Urinary bladder (tissue), 4 donors: Measurements from ENCODE around the gene GAB3. TPM values are rescaled to one million over a fixed set of nuclear protein-coding genes. Genes with fewer than 3 reads are reported as not detected.

ENCODE experiments used
- DNase-seq: peaks from one replicate; pipeline ENCODE4 v3.0.0-alpha.2; 2015; ENCODE audit errors: extremely low spot score
- H3K27ac ChIP-seq: one replicate; pipeline ENCODE4 v1.5.1; 2013; ENCODE audit warnings: low read depth, mild to moderate bottlenecking, moderate library complexity
- H3K36me3 ChIP-seq: one replicate; pipeline ENCODE4 v1.6.1; 2013; ENCODE audit warnings: mild to moderate bottlenecking, moderate library complexity; ENCODE audit not compliant: insufficient read depth
- H3K4me1 ChIP-seq: one replicate; pipeline ENCODE4 v1.6.1; 2013; ENCODE audit warnings: mild to moderate bottlenecking, moderate library complexity; ENCODE audit not compliant: insufficient read depth
- H3K4me3 ChIP-seq: one replicate; pipeline ENCODE4 v1.5.1; 2013; ENCODE audit warnings: low read depth, low read length
- whole genome bisulfite sequencing: extraction: QIAGEN DNeasy Blood & Tissue Kit; methylation state at CpG from one replicate; pipeline ENCODE4 v1.1.7; 2013; 5-methylcytosine and 5-hydroxymethylcytosine counted together
- polyA plus RNA-seq: library from polyadenylated mRNA; stranded (reverse); fragments of 200-250 nt; gene quantifications from one replicate; pipeline ENCODE4 v1.2.3, GENCODE V29; 2013
- total RNA-seq: library from RNA; depleted of rRNA; stranded (reverse); fragments of >200 nt; gene quantifications from one replicate; pipeline ENCODE4 v1.2.3, GENCODE V29; 2014
- donor health status: healthy with polysubstance abuse.
- donor health status: healthy.

The GAB3 gene
- total and polyA plus RNA-seq, 2 donors, result 2.2 to 8.0 TPM

DNA sequence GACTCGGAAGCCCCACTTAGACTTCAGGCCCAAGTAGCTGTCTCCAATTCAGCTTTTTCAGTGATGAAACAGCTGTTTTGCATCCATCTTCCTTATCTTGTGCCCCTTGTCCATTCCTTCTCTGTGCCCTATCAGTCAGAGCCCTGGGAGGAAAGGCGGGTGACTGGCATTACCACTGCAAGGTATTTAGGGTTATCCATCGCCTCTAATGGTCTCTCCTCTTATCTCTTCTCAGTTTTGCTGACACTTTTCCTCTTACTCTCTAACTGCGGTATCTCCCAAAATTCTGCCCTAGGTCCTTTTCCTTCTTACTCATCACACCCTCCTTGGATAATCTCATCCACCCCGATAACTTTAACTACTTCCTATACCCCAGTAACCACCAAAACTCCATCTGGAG, 13.7 kb downstream of the GAB3 start:
- DNase-seq, result no peak
- WGBS, result 91% methylated on average over 5 of the region's 5 CpGs
- Histone ChIP-seq H3K4me3 (no peak overlapping the region), H3K4me1 (no peaks in the 10 kb centered on the region), H3K27ac (no peak overlapping the region), H3K36me3 (no peaks in the 10 kb centered on the region)

DNA sequence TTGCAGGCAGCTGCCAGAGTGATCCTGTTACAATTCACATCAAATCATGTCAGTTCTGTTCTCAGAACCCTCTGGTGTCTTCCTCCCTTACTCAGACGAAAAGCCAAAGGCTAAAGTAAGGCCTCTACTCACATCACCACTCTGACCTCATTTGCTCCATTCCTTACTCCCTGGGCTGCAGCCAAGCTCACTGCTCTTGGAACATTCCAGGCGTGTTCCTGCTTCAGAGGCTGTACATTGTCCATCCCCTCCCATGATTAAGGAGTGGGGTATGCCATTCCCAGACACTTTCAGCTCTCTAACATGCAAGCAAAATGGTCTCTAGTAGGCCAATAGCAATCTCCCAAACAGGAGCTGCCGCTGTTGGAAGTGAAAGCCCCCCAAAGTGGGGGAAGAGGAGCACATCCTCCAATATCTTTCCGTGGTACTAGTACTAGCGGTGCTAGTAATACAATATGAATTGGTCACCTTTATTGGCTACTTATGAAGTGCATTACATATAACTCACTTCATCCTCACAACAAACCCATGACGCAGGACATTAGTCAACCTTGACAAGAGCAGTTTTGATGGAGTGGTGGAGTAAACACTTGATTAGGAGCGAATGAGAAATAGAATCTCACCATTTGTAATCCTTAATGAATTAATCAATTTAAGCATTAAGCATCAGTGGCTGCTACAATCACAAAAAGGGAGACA, 15.0 kb downstream of the GAB3 start:
- no peak for DNase-seq
- Histone ChIP-seq H3K4me3 (no peak overlapping the region), H3K4me1 (no peaks in the 10 kb centered on the region), H3K36me3 (no peaks in the 10 kb centered on the region), H3K27ac (peak overlapping the region; percentile 10)
- 61% methylated on average over 7 of the region's 7 CpGs for WGBS

DNA sequence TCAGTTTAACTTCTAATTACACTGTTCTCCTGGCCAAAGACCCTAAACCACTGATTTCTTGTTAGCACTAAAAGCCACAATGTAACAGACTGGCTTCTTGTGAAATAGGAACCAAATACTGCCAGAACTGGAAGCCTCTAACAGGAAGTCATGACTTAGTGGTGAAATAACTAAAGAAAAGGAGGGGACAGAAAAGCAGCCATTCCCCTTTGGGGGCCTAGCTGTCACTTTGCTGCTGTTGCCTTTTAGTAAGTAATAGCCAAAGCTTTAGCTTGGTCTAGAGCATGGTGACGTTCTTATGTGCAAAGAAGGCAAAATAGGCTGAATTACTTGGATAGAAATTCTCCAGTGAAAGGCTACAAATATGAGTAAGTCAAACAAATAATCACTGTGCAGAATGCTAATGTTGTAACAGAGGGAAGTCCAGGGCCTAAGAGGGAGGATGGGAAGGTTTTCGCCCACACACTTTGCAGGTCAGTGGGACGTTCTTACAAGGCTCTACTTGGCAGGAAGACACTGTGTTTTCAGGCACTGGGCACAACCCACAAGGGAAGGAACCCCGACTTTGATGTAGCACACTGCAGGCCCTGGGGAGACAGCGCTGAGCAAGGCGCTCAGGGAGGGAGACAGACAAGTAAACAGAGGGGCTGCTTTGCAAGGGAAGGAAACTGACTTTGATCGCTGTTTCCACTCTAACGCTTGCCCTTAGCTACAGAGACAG, 16.7 kb downstream of the GAB3 start:
- 11% methylated on average over 8 of the region's 8 CpGs for WGBS
- Histone ChIP-seq H3K4me3 (no peak overlapping the region), H3K27ac (peak overlapping the region; percentile 74), H3K4me1 (no peaks in the 10 kb centered on the region), H3K36me3 (no peaks in the 10 kb centered on the region)
- no peak for DNase-seq

DNA sequence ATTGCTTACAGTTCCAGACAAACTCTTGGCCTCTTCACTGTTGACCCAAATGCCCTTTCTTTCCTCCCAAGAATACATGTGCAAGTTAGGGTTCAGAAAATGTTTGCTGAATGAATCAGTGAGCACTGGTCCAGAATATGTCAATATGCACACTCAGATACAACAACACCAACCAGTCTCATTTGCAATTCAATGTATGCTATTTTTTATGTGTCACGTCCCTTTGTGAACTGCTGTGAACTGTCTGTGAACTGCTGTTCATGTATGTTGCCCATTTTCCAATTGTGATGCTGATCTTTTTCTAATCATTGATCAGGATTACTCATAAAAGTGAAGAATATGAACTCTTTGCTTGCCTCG, 17.8 kb downstream of the GAB3 start:
- Histone ChIP-seq H3K4me1 (no peaks in the 10 kb centered on the region), H3K4me3 (no peak overlapping the region), H3K27ac (no peak overlapping the region), H3K36me3 (no peaks in the 10 kb centered on the region)
- no peak for DNase-seq
- 84% methylated on average over 2 of the region's 2 CpGs for WGBS

DNA sequence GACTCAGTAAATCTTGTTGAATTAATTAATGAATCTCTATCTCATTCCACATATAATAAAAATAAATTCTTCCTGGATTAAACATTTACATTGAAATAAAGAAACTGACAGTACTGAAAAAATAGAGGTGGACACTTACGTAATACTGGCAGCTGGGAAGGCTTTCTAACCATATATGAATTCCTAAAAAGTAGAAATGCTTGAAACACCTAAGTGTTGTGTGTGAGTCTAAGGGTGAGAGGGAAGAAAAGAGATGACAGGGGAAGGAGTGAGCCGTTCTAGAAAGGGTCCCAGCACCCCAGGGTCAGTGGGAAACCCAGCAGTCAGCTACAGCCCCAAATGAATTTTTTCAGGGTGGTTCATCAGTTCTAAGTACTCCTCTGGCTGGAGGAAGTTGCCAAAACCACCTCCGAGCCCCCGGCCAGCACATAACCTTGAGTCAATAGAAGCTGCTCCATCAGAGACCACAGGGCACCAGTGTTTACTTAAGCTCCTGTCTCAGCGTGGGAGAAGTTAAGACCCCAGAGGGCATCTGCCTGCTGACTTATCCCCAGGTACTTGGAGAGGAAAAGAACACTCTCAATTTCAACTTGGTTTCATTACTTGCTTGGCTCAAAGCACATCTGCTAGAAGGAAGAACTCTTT, 18.3 kb downstream of the GAB3 start:
- 40% methylated on average over 5 of the region's 5 CpGs for WGBS
- Histone ChIP-seq H3K36me3 (no peaks in the 10 kb centered on the region), H3K4me1 (no peaks in the 10 kb centered on the region)

DNA sequence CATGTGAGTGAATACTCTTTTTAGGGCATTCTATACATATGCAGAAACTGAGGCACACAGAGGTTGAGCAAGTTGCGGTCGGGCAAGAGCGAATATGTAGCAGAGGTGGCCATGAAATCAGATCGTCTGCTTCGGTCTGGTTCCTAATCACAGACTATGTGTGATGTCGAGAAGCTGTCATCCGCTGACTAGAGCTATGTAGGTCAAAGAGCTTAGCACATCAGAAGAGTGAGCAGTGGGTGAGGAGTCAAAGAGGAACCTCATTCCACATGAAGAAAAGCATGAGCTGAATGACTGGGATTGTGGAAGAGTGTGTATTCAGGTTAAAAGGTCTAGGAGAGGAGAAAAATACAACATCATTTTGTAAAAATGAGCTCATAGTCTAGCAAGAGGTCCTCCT, 19.0 kb downstream of the GAB3 start:
- Histone ChIP-seq H3K36me3 (no peaks in the 10 kb centered on the region), H3K27ac (no peak overlapping the region), H3K4me1 (no peaks in the 10 kb centered on the region), H3K4me3 (no peak overlapping the region)
- DNase-seq, result no peak
- 57% methylated on average over 7 of the region's 7 CpGs for WGBS

More for the DNA sequence above, 18.3 kb downstream of the GAB3 start:
- no peak overlapping the region for H3K27ac ChIP-seq
- H3K4me3 ChIP-seq, result no peak overlapping the region
- no peak for DNase-seq

DNA sequence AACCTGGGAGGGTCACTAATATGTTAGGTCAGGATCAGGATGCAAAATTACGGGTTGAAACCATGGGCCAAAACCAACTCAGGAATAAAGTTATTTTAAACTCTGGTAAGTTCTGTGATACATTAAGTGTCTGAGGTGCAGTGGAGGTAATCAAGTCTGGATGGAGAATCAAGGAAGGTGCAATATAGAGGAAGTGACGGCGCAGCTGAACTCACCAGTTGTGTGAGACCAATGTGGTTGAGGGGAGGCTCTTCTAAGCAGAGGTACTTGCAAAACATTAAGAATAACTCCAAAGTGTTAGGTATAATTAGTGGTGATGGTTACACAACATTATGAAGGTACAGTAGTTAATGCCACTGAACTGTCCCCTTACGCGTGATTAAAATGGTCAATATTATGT, 19.7 kb downstream of the GAB3 start:
- H3K4me1 ChIP-seq, result no peaks in the 10 kb centered on the region
- DNase-seq, result no peak
- H3K4me3 ChIP-seq, result no peak overlapping the region
- 89% methylated on average over 5 of the region's 5 CpGs for WGBS
- H3K36me3 ChIP-seq, result no peaks in the 10 kb centered on the region
- H3K27ac ChIP-seq, result no peak overlapping the region

DNA sequence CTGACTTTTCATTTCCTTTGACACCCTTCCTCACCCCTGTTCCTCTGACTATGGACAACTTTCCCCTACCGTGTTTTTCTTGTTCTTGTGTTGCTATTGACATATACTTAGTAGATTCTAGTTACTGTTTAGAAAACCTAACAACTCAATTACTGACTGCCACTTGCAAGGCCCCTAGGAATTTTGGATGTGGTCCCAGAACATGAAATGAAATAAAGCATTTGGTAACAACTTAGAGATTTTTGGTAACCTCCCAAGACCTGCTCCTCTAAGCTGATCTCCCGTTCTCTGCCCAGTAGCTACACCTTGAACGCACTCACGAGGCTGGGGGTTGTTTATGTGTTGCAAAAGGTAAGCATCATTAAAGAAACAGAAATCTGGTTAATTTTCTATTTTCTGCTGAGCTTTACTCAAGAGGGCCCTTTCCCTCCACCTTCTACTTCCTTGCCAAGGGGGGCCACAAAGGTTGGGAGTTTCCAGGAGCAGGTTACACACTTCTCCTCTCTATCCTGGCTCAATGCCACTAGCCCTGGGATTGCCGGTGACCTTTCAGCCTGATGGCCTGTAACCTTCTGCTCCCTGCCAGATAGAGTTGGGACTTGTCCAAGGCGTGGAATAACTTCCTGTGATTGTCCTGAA, 20.5 kb downstream of the GAB3 start:
- no peak overlapping the region for H3K27ac ChIP-seq
- no peaks in the 10 kb centered on the region for H3K36me3 ChIP-seq
- no peak for DNase-seq
- H3K4me1 ChIP-seq, result no peaks in the 10 kb centered on the region
- 18% methylated on average over 6 of the region's 6 CpGs for WGBS
- H3K4me3 ChIP-seq, result no peak overlapping the region

DNA sequence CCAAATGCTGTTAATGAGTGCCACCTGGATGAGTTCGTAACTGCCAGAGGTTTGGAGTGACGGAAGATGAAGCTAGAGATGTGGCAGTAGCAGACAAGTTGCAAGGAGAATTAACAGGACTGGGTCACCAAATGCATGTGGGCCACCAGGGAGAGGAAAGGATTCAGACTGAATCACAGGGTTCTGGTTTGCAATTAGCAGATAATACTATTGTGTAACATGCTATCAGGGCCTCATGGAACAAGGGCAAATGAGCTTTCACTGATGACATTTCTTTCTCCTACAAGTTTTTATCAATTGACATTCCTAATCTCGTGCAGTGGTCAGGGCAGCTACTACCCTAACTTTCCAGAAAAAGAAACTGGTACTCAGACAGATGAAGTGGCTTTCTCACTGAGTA, 21.4 kb downstream of the GAB3 start:
- H3K27ac ChIP-seq, result peak overlapping the region; percentile 10
- H3K4me1 ChIP-seq, result no peaks in the 10 kb centered on the region
- no peak overlapping the region for H3K4me3 ChIP-seq
- no peaks in the 10 kb centered on the region for H3K36me3 ChIP-seq
- WGBS, result 73% methylated on average over 3 of the region's 3 CpGs
- no peak for DNase-seq

DNA sequence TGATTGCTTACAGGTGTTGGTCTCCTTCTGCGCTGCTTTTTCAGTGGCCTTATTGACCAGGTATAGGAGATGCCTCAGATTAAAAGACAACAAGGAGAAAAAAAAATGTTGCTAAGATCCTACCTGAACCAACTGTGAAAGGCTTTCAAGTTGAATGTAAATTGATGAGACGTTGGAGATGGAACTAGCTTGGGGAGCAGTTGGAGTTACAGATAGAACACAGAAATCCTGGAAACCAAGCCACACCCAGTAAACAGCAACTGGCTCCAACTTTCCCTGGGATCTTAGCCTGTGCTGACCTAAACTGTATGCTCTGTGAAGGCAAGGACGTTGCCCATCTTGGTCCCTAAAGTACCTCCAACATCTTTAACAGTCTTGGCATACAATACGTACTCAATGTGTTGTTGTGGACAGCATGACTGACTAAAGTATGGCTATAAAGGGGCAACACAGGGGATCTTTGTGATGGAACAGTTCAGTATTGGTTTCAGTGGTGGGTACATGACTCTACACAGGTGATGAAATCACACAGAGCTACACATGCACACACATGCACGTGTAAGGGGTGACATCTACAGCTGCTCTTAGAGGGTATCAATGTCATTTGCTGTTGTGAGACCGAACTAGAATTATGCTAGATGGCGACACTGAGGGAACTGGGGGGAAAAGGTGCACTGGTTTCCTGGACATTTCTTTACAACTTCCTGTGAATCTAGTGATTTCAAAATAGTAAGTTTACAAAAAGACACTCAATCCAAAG, 22.3 kb downstream of the GAB3 start:
- WGBS, result 75% methylated on average over 7 of the region's 7 CpGs
- DNase-seq, result no peak
- Histone ChIP-seq H3K4me1 (no peaks in the 10 kb centered on the region), H3K27ac (no peak overlapping the region), H3K36me3 (no peaks in the 10 kb centered on the region), H3K4me3 (no peak overlapping the region)

DNA sequence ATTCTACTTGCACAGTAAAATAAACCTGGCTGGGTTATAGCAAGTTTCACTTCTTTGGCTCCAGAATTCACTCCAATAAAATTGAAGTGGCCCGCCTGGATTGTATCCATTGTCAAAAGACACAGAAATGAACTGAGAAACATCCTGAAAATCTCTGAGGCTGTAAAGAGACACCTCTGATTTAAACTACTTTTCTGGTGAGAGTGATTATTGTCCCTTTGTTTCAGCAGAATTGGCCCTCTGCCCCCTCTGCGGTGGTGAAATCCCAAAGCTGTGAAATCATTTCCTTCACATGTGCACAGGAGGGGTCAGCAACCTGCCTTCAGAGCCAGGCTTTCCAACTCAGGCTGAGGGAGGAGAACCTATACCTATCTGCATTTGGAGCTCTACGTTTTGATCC, 23.0 kb downstream of the GAB3 start:
- DNase-seq, result peak; percentile 46
- Histone ChIP-seq H3K27ac (no peak overlapping the region), H3K4me3 (no peak overlapping the region), H3K36me3 (no peaks in the 10 kb centered on the region), H3K4me1 (no peaks in the 10 kb centered on the region)
- 18% methylated on average over 3 of the region's 3 CpGs for WGBS

DNA sequence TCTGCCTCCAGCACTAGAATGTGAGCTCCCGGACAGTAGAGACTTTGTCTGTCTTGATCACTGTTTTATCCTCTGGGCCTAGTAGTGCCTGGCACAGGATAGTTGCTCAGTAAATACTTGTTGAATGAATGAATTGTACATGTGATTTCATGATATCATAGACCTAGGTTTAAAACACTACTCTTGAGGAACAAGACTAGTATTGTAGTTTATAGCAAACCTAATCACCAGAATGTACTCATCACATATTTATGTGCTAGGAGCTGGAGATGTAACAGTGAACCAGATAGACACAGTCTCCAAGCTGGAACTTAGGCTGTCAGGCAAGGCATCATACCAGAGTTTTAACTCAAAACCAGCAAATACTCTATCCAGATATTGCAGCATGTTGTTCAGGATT, 23.5 kb downstream of the GAB3 start:
- 44% methylated on average over 1 of the region's 1 CpG for WGBS

DNA sequence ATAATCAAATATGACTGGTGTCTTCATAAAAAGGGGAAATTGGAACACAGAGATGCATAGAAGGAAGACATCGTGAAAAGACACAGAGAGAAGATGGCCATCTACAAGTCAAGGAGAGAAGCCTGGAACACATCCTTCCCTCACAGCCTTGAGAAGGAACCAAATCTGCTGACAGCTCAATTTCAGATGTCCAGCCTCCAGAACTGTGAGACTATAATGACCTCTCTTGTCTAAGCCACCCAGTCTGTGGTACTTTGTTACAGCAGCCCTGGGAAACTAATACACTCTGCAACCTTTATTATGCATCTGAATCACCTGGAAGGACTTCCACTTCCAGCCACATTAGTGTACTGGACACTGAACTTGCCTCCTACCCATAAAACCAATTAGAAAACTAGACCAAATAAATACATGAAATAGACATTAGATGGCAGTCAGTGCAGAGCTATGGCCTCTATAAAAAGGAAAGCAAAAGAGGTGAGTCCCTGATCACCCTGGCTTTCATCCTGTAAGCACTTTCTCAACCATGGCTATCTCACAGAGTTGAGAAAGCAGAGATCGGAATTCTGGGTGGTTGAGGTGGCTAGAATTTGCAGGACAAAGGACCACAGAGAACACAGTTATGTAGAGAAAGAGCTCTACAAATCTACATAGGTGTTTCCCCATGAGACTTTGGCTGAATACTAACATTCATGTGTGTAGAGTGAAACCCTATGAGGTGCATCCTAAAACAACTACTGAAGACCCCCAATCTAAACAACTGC, 25.7 kb downstream of the GAB3 start:
- WGBS, result 89% methylated on average over 2 of the region's 2 CpGs
- Histone ChIP-seq H3K4me1 (no peaks in the 10 kb centered on the region), H3K27ac (no peak overlapping the region), H3K4me3 (no peak overlapping the region), H3K36me3 (no peaks in the 10 kb centered on the region)
- DNase-seq, result no peak

More for the DNA sequence above, 23.5 kb downstream of the GAB3 start:
- no peak overlapping the region for H3K4me3 ChIP-seq
- DNase-seq, result no peak
- no peak overlapping the region for H3K27ac ChIP-seq
- H3K4me1 ChIP-seq, result no peaks in the 10 kb centered on the region
- H3K36me3 ChIP-seq, result no peaks in the 10 kb centered on the region
